HG02852 (cell line): Measurements from ENCODE around the gene FMO5.
"Not testable (repeated sequence)": the region's sequence is repeated elsewhere in the genome, so short reads cannot be mapped to it uniquely, and the experiment has no call there.

Experiments
- ATAC-seq: cut with Tn5 transposase; IDR thresholded peaks from one replicate; pipeline ENCODE4 v1.9.1; 2021; ENCODE audit warnings: mild to moderate bottlenecking, moderate library complexity; ENCODE audit not compliant: unreplicated experiment

FMO5 gene

GRCh38 chr1:147157116-147157515, 68.0 kb downstream of the FMO5 start:
- ATAC-seq, result not testable (repeated sequence)

GRCh38 chr1:147156642-147157041, 68.5 kb downstream of the FMO5 start:
- no peak for ATAC-seq

- ATAC-seq, result no peak
Observed at GRCh38 chr1:147152772-147153171, 72.4 kb downstream of the FMO5 start.

- ATAC-seq, result no peak
Observed at GRCh38 chr1:147151244-147151643, 73.9 kb downstream of the FMO5 start.

- no peak for ATAC-seq
Observed at GRCh38 chr1:147142886-147143285, 82.3 kb downstream of the FMO5 start.
